GM12878 (cell line): ENCODE measurements around the gene UNC13D. TPM values are rescaled to one million over a fixed set of nuclear protein-coding genes. Genes with fewer than 3 reads are reported as not detected.

Experiments used
- ATAC-seq: fragments of 200-7000 bp; cut with Tn5 transposase; 3 replicates; pipeline ENCODE4 v1.9.1; 2020; ENCODE audit warnings: mild to moderate bottlenecking, moderate library complexity
- BruUV-seq: library from RNA; stranded (reverse); fragments of 400-500 nt; replicated peaks from 2 replicates; lab custom pipeline; 2021; lab: Mats Ljungman, UMichigan
- CTCF ChIA-PET: fragments of 300-600 bp; sonication (Branson Sonifier 250); formaldehyde crosslinking; extraction: SDS; loops from one replicate; lab custom pipeline; 2021; ENCODE audit warnings: inconsistent platforms; lab: Yijun Ruan, JAX
- POLR2A ChIA-PET: fragments of 350-600 bp; formaldehyde crosslinking; extraction: SDS; loops from one replicate; lab custom pipeline; 2021; ENCODE audit warnings: inconsistent platforms; lab: Charles Lee
- RAD21 ChIA-PET: fragments of 300-600 bp; sonication (Branson Sonifier 250); formaldehyde crosslinking; loops from one replicate; lab custom pipeline; 2023; ENCODE audit warnings: antibody characterized with exemption; ENCODE audit not compliant: unreplicated experiment; lab: Charles Lee
- SMC1A ChIA-PET: fragments of 300-600 bp; sonication (Branson Sonifier 250); formaldehyde crosslinking; loops from one replicate; lab custom pipeline; 2023; ENCODE audit not compliant: unreplicated experiment, uncharacterized antibody; lab: Charles Lee
- DNase-seq: peaks from one replicate; pipeline ENCODE4 v3.0.0-alpha.2; 2011; ENCODE audit warnings: low read depth, low spot score
- FAIRE-seq: peaks from 3 replicates; lab custom pipeline; 2011; peaks lifted over from hg19 to GRCh38; lab: Jason Lieb, UNC
- H2AFZ ChIP-seq: 2 replicates; pipeline ENCODE4 v1.6.0; 2011; ENCODE audit warnings: low read depth, low read length, control low read depth; ENCODE audit not compliant: control insufficient read depth
- H3K27ac ChIP-seq: 2 replicates; pipeline ENCODE4 v1.5.1; 2011; ENCODE audit warnings: control low read depth; ENCODE audit not compliant: control insufficient read depth, insufficient read depth
- H3K27me3 ChIP-seq, 2 experiments: replicated peaks in 1 of 2; 2 replicates each; pipeline versions ENCODE4 v1.6.0 to v1.6.1; 2011; ENCODE audit warnings: low read length in 1 of 2; ENCODE audit not compliant: control insufficient read depth in 2 of 2, insufficient read depth in 2 of 2
- H3K36me3 ChIP-seq, 2 experiments: 2 replicates each; pipeline ENCODE4 v1.5.1; 2011; ENCODE audit warnings: low read length in 1 of 2; ENCODE audit not compliant: control insufficient read depth in 2 of 2, insufficient read depth in 2 of 2
- H3K4me1 ChIP-seq: 2 replicates; pipeline ENCODE4 v1.6.1; 2011; ENCODE audit warnings: mild to moderate bottlenecking, low read length, moderate library complexity, mixed read lengths; ENCODE audit not compliant: control insufficient read depth, insufficient read depth
- H3K4me2 ChIP-seq: 2 replicates; pipeline ENCODE4 v1.6.0; 2011; ENCODE audit warnings: control low read depth; ENCODE audit not compliant: control insufficient read depth, insufficient read depth
- H3K4me3 ChIP-seq: fragments of 200-600 bp; sonication (generic); 2 replicates; pipeline ENCODE4 v1.5.1; 2016
- H3K79me2 ChIP-seq: 2 replicates; pipeline ENCODE4 v1.6.0; 2011; ENCODE audit warnings: low read length; ENCODE audit not compliant: control insufficient read depth, insufficient read depth
- H3K9ac ChIP-seq: 2 replicates; pipeline ENCODE4 v1.8.0; 2011; ENCODE audit warnings: low read length, control low read depth, mixed read lengths; ENCODE audit not compliant: control insufficient read depth, insufficient read depth
- H3K9me3 ChIP-seq: replicated peaks from 3 replicates; pipeline ENCODE4 v1.5.1; 2011; ENCODE audit warnings: mild to moderate bottlenecking, low read length; ENCODE audit not compliant: control insufficient read depth, insufficient read depth
- H4K20me1 ChIP-seq: 2 replicates; pipeline ENCODE4 v1.6.0; 2011; ENCODE audit not compliant: control insufficient read depth, insufficient read depth
- BACH1 ChIP-seq: fragments of 450-650 bp; IDR thresholded peaks from 2 replicates; pipeline ENCODE4 v1.6.1; 2017; ENCODE audit warnings: mild to moderate bottlenecking, borderline replicate concordance
- CREM ChIP-seq: IDR thresholded peaks from 2 replicates; pipeline ENCODE4 v1.6.1; 2014; ENCODE audit warnings: antibody characterized with exemption, low read depth
- E4F1 ChIP-seq: fragments of 450-650 bp; IDR thresholded peaks from 2 replicates; pipeline ENCODE4 v1.6.1; 2018; ENCODE audit warnings: borderline replicate concordance, mild to moderate bottlenecking; ENCODE audit not compliant: partially characterized antibody
- HDGF ChIP-seq: fragments of 450-650 bp; IDR thresholded peaks from 2 replicates; pipeline ENCODE4 v1.6.1; 2016; ENCODE audit warnings: antibody characterized with exemption
- HSF1 ChIP-seq: fragments of 150-350 bp; IDR thresholded peaks from 2 replicates; pipeline ENCODE4 v1.6.1; 2014; ENCODE audit warnings: mild to moderate bottlenecking, low read depth, low read length
- SREBF1 ChIP-seq: IDR thresholded peaks from 2 replicates; pipeline ENCODE4 v1.6.1; 2012; ENCODE audit warnings: mild to moderate bottlenecking, low read length
- WRNIP1 ChIP-seq: IDR thresholded peaks from 2 replicates; pipeline ENCODE4 v1.6.1; 2011; ENCODE audit warnings: low read depth, low read length, improper control_type of control experiment, borderline replicate concordance
- WGBS: methylation state at CpG from one replicate; pipeline ENCODE4 v1.1.6; 2016; ENCODE audit warnings: low lambda C conversion rate; ENCODE audit not compliant: insufficient replicate concordance, insufficient coverage; ENCODE audit errors: missing lambda C conversion rate; 5-methylcytosine and 5-hydroxymethylcytosine counted together
- in situ Hi-C: fragments of 300-500 bp; cut with MboI; formaldehyde crosslinking; loops from 9 replicates; pipeline ENCODE4 v1.14.3; 2018; ENCODE audit warnings: mixed read lengths
- intact Hi-C: fragments of 100-400 bp; cut with micrococcal nuclease; formaldehyde crosslinking; loops from one replicate; pipeline ENCODE4 v1.14.2; 2022; ENCODE audit not compliant: unreplicated experiment
- polyA plus RNA-seq, 11 experiments: library from polyadenylated mRNA; depleted of rRNA in 4 of 11; unstranded in 6 of 11; stranded (reverse) in 5 of 11; fragments of >200 nt; fragmentation: Nextera tagmentation in 4 of 11; fragmentation: Illumina TruSeq in 1 of 11; extraction: Ambion mirVana in 4 of 11; extraction: Trizol in 1 of 11; gene quantifications; 1 replicate in 1 of 11; 2 replicates in 10 of 11; pipeline versions ENCODE4 v1.2.1 to v1.2.3, GENCODE V29; 2011 to 2016; ENCODE audit warnings: inconsistent platforms in 2 of 11, missing spikeins in 2 of 11, low read depth in 1 of 11
- total RNA-seq, 4 experiments: library from RNA; depleted of rRNA in 3 of 4; stranded (reverse); fragments of >200 nt in 3 of 4; fragmentation: Illumina TruSeq in 1 of 4; extraction: Trizol in 1 of 4; gene quantifications; 2 replicates each; pipeline versions ENCODE4 v1.2.1 to v1.2.3, GENCODE V29; 2013 to 2021

UNC13D gene
- total and polyA plus RNA-seq, 10 of the 15 experiments (the other 5 are each of a cell fraction or from before 2014, with no cell fraction given), result 0.32 to 63.9 (median 25.2) TPM

- DNase-seq, result no peak
- Histone ChIP-seq H3K4me3 (no peak overlapping the region), H3K79me2 (no peaks in the 10 kb centered on the region), H3K27me3 (no peaks in the 10 kb centered on the region), H3K4me1 (no peaks in the 10 kb centered on the region), H3K36me3 (peaks cover 0 to 5% of the 10 kb centered on the region in 2 experiments), H3K9me3 (no peaks in the 10 kb centered on the region), H2AFZ (no peak overlapping the region), H3K4me2 (no peak overlapping the region), H3K9ac (no peak overlapping the region), H3K27ac (no peak overlapping the region), H4K20me1 (no peaks in the 10 kb centered on the region)
- ChIA-PET RAD21 (no interaction called here), CTCF (no interaction called here), SMC1A (no interaction called here), POLR2A (interaction anchor here (0.6 to 0.8 kb wide), 2 partner anchors 20 to 53 kb away, joined by 3 read pairs; partner anchors contain the start of gene UNK)
- intact Hi-C loops (no loop called here), in situ Hi-C loops (no loop called here)
- no peak for FAIRE-seq
- ATAC-seq, result no peak
- WGBS, result 89% methylated on average over 5 of the region's 7 CpGs
- no TSS peak for BruUV-seq
- no peak for TF ChIP-seq BACH1
- no peak for TF ChIP-seq HDGF
- TF ChIP-seq E4F1, result no peak
- TF ChIP-seq SREBF1, result no peak
- TF ChIP-seq CREM, result no peak
- no peak for TF ChIP-seq WRNIP1
- TF ChIP-seq HSF1, result no peak
These were observed 6.3 kb downstream of the UNC13D start for GRCh38 chr17:75837899-75838298.
